ENCODE results near the gene TLL1. TPM values are rescaled to one million over a fixed set of nuclear protein-coding genes. Genes with fewer than 3 reads are reported as not detected.

Gene TLL1
- total RNA-seq, 1 experiment from 2014 or later = 0.41 TPM

DNA sequence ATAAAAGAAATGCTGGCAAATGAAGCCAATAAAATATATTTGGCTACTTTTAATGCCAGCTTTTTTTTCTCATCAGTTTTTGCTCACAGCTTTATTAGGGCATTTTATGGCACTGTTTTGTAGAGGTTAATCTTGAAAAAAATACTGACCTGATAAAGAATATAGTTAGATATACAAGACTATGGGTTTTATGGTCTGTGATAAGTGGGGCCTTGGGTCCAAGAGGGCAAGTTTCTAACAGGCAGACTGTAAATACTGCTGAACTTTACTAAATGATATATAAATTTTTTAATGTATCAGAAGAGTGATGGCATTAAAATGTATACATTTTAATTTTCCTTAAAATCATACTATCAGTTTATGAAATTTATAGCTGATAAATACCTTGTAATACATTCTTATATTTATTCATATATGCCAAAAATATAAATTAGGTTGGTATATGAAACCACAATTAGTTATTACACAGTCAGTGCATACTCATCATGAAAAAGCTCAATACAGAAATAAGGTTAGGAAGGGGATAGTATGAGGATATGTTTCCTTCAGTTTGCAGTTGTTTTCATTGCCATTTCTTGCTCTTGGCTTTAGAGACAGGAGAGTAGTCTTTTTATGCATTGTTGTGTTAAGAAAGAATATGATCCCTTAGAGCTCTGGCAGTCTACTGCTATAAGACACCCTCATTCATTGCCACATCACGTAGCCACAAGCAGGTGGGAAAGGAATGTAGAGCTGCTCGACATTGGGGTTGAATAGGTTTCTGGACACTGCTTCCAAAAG is 146.6 kb downstream of the TLL1 start:
- Histone ChIP-seq H3K27me3 (ENCODE audit: control insufficient read depth, insufficient read depth, low read length) (no peaks in the 10 kb centered on the region), H3K9me3 (ENCODE audit: control insufficient read depth, insufficient read depth, low read depth, low read length) (no peaks in the 10 kb centered on the region), H3K4me1 (ENCODE audit: control insufficient read depth, insufficient read depth, low read length) (no peaks in the 10 kb centered on the region), H3K4me3 (ENCODE audit: low read depth in 2 of 2, low read length in 2 of 2) (no peak overlapping the region), H3K27ac (ENCODE audit: low read length) (no peak overlapping the region), H3K36me3 (ENCODE audit: control insufficient read depth, insufficient read depth, low read length) (no peaks in the 10 kb centered on the region)
- ChIA-PET CTCF (no interaction called here), POLR2A (no interaction called here)
- in situ Hi-C loops (cut with HindIII; ENCODE audit: low pct_unique_long_range_greater_than_20kb, low sequenced_read_pairs) (no loop called here), intact Hi-C loops (cut with micrococcal nuclease; ENCODE audit: unreplicated experiment) (no loop called here)
- DNase-seq (ENCODE audit: low read depth, low spot score) (no peak), ATAC-seq (no peak)
- TF ChIP-seq TCF7L2 (IDR thresholded peaks at IDR 0.05; ENCODE audit: low read depth, low read length) (no peak), REST (IDR thresholded peaks at IDR 0.05; ENCODE audit: insufficient read depth in 1 of 2, low read depth in 2 of 2, low read length in 1 of 2) (no peak)
- BruUV-seq (replicated peaks) = no TSS peak

DNA sequence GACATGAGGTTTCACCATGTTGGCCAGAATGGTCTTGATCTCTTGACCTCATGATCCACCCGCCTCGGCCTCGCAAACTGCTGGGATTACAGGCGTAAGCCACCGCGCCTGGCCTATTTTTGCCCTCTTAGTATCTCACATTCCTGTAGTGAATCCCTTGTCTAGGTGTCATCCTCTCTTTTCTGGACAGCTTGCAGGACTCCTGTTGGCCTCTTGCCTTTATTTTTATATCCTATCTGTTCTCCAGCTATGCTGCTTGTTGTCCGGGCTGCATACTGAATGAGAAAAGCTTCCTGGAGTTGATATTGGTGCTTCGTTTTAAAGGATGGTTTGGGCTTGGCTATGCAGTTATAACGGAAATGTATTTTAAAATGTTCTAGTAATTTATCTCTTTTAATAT is 148.6 kb downstream of the TLL1 start:
- no peak for ATAC-seq

More for the DNA sequence above, 148.6 kb downstream of the TLL1 start:
- no peaks in the 10 kb centered on the region for H3K36me3 ChIP-seq (ENCODE audit: control insufficient read depth, insufficient read depth, low read length)
- H3K4me1 ChIP-seq (ENCODE audit: control insufficient read depth, insufficient read depth, low read length) = no peaks in the 10 kb centered on the region
- H3K9me3 ChIP-seq (ENCODE audit: control insufficient read depth, insufficient read depth, low read depth, low read length) = no peaks in the 10 kb centered on the region
- intact Hi-C loops (cut with micrococcal nuclease; ENCODE audit: unreplicated experiment) = no loop called here
- H3K4me3 ChIP-seq (ENCODE audit: low read depth in 2 of 2, low read length in 2 of 2) = no peak overlapping the region
- no peaks in the 10 kb centered on the region for H3K27me3 ChIP-seq (ENCODE audit: control insufficient read depth, insufficient read depth, low read length)
- ChIA-PET POLR2A (no interaction called here), CTCF (no interaction called here)
- BruUV-seq (replicated peaks) = no TSS peak
- TF ChIP-seq TCF7L2 (IDR thresholded peaks at IDR 0.05; ENCODE audit: low read depth, low read length) = no peak
- no peak for TF ChIP-seq POLR2AphosphoS5 (IDR thresholded peaks at IDR 0.05; ENCODE audit: low read depth, low read length)
- TF ChIP-seq REST (IDR thresholded peaks at IDR 0.05; ENCODE audit: insufficient read depth in 1 of 2, low read depth in 2 of 2, low read length in 1 of 2) = no peak
- TF ChIP-seq, protein P1, sequence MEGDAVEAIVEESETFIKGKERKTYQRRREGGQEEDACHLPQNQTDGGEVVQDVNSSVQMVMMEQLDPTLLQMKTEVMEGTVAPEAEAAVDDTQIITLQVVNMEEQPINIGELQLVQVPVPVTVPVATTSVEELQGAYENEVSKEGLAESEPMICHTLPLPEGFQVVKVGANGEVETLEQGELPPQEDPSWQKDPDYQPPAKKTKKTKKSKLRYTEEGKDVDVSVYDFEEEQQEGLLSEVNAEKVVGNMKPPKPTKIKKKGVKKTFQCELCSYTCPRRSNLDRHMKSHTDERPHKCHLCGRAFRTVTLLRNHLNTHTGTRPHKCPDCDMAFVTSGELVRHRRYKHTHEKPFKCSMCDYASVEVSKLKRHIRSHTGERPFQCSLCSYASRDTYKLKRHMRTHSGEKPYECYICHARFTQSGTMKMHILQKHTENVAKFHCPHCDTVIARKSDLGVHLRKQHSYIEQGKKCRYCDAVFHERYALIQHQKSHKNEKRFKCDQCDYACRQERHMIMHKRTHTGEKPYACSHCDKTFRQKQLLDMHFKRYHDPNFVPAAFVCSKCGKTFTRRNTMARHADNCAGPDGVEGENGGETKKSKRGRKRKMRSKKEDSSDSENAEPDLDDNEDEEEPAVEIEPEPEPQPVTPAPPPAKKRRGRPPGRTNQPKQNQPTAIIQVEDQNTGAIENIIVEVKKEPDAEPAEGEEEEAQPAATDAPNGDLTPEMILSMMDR (IDR thresholded peaks at IDR 0.05) = no peak
- no peak for TF ChIP-seq SIN3A (IDR thresholded peaks at IDR 0.05; ENCODE audit: borderline replicate concordance, insufficient read depth, low read depth, low read length)
- in situ Hi-C loops (cut with HindIII; ENCODE audit: low pct_unique_long_range_greater_than_20kb, low sequenced_read_pairs) = no loop called here
- no peak for DNase-seq (ENCODE audit: low read depth, low spot score)
- H3K27ac ChIP-seq (ENCODE audit: low read length) = no peak overlapping the region

All from Panc1 (cell line).